NOMO-1 treated with dmso at 0.1 percent for 144 hours (cell line): Measurements from ENCODE around the gene EYA2.

Experiments used
- DNase-seq: peaks from one replicate; lab custom pipeline; 2025; ENCODE audit not compliant: unreplicated experiment; lab: John Stamatoyannopoulos, UW

EYA2 gene

GRCh38 chr20:47058236-47058635 is 163.6 kb downstream of the EYA2 start:
- DNase-seq, result no peak

- DNase-seq, result no peak
Measured at GRCh38 chr20:47059536-47059935, 164.9 kb downstream of the EYA2 start.

DNA sequence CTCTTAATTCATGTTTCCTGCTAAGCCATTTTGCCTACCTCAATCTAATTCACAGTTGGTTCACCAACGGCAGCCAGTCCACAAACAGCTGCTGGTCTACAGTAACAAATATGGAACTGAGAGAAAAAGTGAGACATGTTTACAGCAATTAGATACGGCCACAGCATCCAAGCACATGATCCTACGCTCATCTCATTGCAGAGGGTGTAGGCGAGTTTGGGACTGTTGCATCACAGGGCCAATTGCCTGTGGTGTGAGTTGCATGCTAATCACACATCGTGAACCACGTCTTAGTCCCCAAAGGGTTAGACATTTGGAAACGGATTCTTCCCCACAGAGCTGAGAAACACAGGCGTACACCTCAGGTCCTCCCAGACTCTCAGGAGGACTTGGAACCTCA is 166.9 kb downstream of the EYA2 start:
- DNase-seq, result no peak

- DNase-seq, result no peak
Measured at GRCh38 chr20:47062226-47062890, 167.7 kb downstream of the EYA2 start.

- no peak for DNase-seq
Measured at GRCh38 chr20:47063407-47063806, 168.8 kb downstream of the EYA2 start.

DNA sequence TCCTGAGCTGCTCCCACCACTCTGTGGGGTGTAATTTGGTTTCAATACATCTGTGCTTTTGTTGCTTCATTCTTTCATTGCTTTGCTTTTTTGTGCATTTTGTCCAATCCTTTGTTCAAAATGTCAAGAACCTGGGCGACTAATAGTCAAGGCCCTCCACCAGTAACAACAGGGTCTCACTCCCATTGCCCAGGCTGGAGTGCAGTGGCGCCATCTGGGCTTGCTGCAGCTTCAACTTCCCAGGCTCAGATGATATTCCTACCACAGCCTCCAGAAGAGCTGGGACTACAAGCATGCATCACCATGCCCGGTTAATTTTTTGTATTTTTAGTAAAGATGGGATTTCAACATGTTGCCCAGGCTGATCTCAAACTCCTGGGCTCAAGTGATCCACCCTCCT is 169.2 kb downstream of the EYA2 start:
- DNase-seq, result no peak

- DNase-seq, result no peak
Measured at GRCh38 chr20:47066484-47067270, 172.0 kb downstream of the EYA2 start.

- no peak for DNase-seq
Measured at GRCh38 chr20:47067776-47068175, 173.1 kb downstream of the EYA2 start.

GRCh38 chr20:47070176-47070575 is 175.5 kb downstream of the EYA2 start:
- DNase-seq, result no peak

DNA sequence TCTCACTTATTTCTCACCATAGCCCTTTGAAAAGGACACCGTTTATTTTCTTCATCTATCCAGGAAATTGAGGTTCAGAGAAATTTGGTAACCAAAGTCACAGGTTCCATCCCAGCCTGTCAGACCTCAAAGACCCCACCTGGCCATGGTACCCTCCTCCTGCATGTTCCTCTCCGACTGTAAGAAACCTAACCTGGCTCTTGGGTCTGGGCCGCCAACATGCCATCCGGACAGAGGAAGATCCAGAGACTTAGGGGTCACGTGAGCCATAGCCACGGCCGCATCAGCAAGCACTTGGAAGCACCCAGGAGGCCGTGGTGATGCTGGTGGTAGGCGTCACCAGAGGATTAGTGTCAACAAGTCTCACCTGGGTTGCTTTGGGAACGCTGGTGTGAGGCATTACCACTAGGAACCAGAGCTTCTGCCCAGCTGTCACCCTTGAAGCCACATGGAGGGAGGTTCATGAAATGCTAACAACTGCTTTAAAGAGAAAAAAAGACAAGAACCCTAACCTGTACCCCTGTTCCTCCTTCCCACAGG is 177.1 kb downstream of the EYA2 start:
- no peak for DNase-seq

DNA sequence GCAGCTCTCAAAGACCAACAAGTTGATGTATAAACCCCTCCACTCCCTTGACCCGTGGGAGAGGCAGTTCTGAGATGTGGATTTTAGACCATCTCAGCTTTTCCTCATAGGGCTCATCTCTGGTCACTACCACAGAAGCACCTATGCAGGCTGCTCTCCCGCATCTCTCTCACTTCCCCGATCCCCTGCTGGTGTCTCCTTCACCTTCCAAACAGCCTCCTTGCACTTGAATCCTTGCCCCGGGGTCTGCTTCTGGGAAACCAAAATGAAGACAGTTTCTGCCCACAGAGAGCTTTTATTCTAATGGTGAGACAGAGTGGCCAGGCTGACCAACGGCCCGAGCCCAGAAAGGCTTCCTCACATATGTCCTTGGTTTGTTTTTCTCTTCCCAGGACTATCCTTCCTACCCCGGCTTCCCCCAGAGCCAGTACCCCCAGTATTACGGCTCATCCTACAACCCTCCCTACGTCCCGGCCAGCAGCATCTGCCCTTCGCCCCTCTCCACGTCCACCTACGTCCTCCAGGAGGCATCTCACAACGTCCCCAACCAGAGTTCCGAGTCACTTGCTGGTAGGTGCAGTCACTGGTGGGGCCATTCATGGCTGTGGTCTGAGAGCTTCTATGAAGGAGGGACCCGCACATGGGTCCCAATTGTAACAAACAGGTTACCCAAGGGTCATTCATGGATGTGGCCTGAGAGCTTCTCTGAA is 179.3 kb downstream of the EYA2 start:
- no peak for DNase-seq

- DNase-seq, result no peak
Measured at GRCh38 chr20:47075263-47075662, 180.6 kb downstream of the EYA2 start.

GRCh38 chr20:47079047-47079446 is 184.4 kb downstream of the EYA2 start:
- DNase-seq, result no peak

DNA sequence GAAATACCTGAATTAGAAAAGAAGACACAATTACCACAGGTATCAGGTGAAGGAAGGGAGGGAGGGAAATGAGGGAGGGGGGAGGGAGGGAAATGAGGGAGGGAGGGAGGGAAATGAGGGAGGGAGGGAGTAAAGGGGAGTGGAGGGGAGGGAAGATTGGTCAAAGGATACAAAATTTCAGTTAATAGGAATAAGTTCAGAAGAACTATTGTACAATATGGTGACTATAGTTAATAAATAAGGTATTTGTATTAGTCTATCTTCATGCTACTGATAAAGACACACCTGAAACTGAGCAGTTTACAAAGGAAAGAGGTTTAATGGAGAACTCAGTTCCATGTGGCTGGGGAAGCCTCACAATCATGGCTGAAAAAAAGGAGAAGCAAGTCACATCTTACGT is 185.7 kb downstream of the EYA2 start:
- DNase-seq, result no peak

- DNase-seq, result no peak
Measured at GRCh38 chr20:47086316-47086715, 191.7 kb downstream of the EYA2 start.

- no peak for DNase-seq
Measured at GRCh38 chr20:47088335-47088734, 193.7 kb downstream of the EYA2 start.

GRCh38 chr20:47089151-47089550 is 194.5 kb downstream of the EYA2 start:
- DNase-seq, result no peak

GRCh38 chr20:47090835-47091234 is 196.2 kb downstream of the EYA2 start:
- no peak for DNase-seq

GRCh38 chr20:47093320-47093966 is 198.8 kb downstream of the EYA2 start:
- no peak for DNase-seq

- no peak for DNase-seq
Measured at GRCh38 chr20:47095690-47096089, 201.0 kb downstream of the EYA2 start.
